Panc1 (cell line): ENCODE data around the gene SLC23A3. TPM values are rescaled to one million over a fixed set of nuclear protein-coding genes. Genes with fewer than 3 reads are reported as not detected.
"Not testable (repeated sequence)": the region's sequence is repeated elsewhere in the genome, so short reads cannot be mapped to it uniquely, and the experiment has no call there.

Experiments used
- ATAC-seq: fragments of 200-7000 bp; cut with Tn5 transposase; 2 replicates; pipeline ENCODE4 v1.9.1; 2020; ENCODE audit warnings: mild to moderate bottlenecking, moderate library complexity
- BruUV-seq: library from RNA; stranded (reverse); fragments of 400-500 nt; replicated peaks from 2 replicates; lab custom pipeline; 2021; lab: Mats Ljungman, UMichigan
- CTCF ChIA-PET: fragments of 300-600 bp; sonication (Branson Sonifier 250); formaldehyde crosslinking; loops from one replicate; lab custom pipeline; 2022; ENCODE audit warnings: antibody characterized with exemption; lab: Charles Lee
- POLR2A ChIA-PET: fragments of 300-600 bp; sonication (Branson Sonifier 250); formaldehyde crosslinking; loops from one replicate; lab custom pipeline; 2022; ENCODE audit warnings: antibody characterized with exemption; lab: Charles Lee
- DNase-seq: peaks from one replicate; pipeline ENCODE4 v3.0.0-alpha.2; 2010; ENCODE audit warnings: low read depth, low spot score
- H3K27ac ChIP-seq: 2 replicates; pipeline ENCODE4 v1.5.1; 2011; ENCODE audit warnings: mild to moderate bottlenecking, low read length, inconsistent platforms
- H3K27me3 ChIP-seq: fragments of 200-500 bp; sonication (Bioruptor generic); 2 replicates; pipeline ENCODE4 v1.6.0; 2014; ENCODE audit warnings: low read length, inconsistent platforms; ENCODE audit not compliant: control insufficient read depth, insufficient read depth
- H3K36me3 ChIP-seq: fragments of 200-500 bp; sonication (Bioruptor generic); 2 replicates; pipeline ENCODE4 v1.5.1; 2014; ENCODE audit warnings: inconsistent platforms, mild to moderate bottlenecking, low read length, moderate library complexity; ENCODE audit not compliant: control insufficient read depth, insufficient read depth
- H3K4me1 ChIP-seq: 2 replicates; pipeline ENCODE4 v1.5.1; 2011; ENCODE audit warnings: inconsistent platforms, mild to moderate bottlenecking, low read length, moderate library complexity; ENCODE audit not compliant: control insufficient read depth, insufficient read depth
- H3K4me3 ChIP-seq, 2 experiments: 2 replicates each; pipeline ENCODE4 v1.5.1; 2011 to 2012; ENCODE audit warnings: low read depth in 2 of 2, low read length in 2 of 2, mild to moderate bottlenecking in 2 of 2, inconsistent platforms in 1 of 2, moderate library complexity in 1 of 2
- H3K9me3 ChIP-seq: fragments of 200-500 bp; sonication (Bioruptor generic); 2 replicates; pipeline ENCODE4 v1.5.1; 2014; ENCODE audit warnings: low read depth, mild to moderate bottlenecking, inconsistent platforms, low read length, moderate library complexity; ENCODE audit not compliant: control insufficient read depth, insufficient read depth
- CTCF ChIP-seq: fragments of 450-650 bp; IDR thresholded peaks from 2 replicates; pipeline ENCODE4 v1.5.1; 2017; ENCODE audit warnings: mild to moderate bottlenecking
- POLR2AphosphoS5 ChIP-seq: IDR thresholded peaks from 2 replicates; pipeline ENCODE4 v1.6.1; 2012; ENCODE audit warnings: mild to moderate bottlenecking, low read depth, low read length, moderate library complexity
- SIN3A ChIP-seq: IDR thresholded peaks from 2 replicates; pipeline ENCODE4 v1.6.1; 2012; ENCODE audit warnings: low read depth, mild to moderate bottlenecking, low read length, moderate library complexity, borderline replicate concordance; ENCODE audit not compliant: insufficient read depth
- TCF7L2 ChIP-seq: IDR thresholded peaks from 2 replicates; pipeline ENCODE4 v1.6.1; 2011; ENCODE audit warnings: mild to moderate bottlenecking, low read depth, low read length, inconsistent platforms
- in situ Hi-C: cut with HindIII; loops from 2 replicates; pipeline ENCODE4 v1.10.0; 2016; ENCODE audit warnings: low sequenced_read_pairs, low pct_unique_long_range_greater_than_20kb
- intact Hi-C: fragments of 100-400 bp; cut with micrococcal nuclease; formaldehyde crosslinking; loops from one replicate; pipeline ENCODE4 v1.10.0; 2022; ENCODE audit not compliant: unreplicated experiment
- total RNA-seq: library from RNA; stranded (reverse); gene quantifications from one replicate; pipeline ENCODE4 v1.2.1, GENCODE V29; 2021; ENCODE audit not compliant: unreplicated experiment
- TF ChIP-seq, protein P1 (sequence below), 2 experiments: IDR thresholded peaks; 2 replicates each; pipeline ENCODE4 v1.6.1; 2011 to 2012; ENCODE audit warnings: low read depth in 2 of 2, control low read depth in 1 of 2, low read length in 1 of 2, mild to moderate bottlenecking in 1 of 2, moderate library complexity in 1 of 2; ENCODE audit not compliant: insufficient read depth in 1 of 2

Gene SLC23A3
- total RNA-seq, 1 experiment from 2014 or later, result 3.3 TPM

DNA sequence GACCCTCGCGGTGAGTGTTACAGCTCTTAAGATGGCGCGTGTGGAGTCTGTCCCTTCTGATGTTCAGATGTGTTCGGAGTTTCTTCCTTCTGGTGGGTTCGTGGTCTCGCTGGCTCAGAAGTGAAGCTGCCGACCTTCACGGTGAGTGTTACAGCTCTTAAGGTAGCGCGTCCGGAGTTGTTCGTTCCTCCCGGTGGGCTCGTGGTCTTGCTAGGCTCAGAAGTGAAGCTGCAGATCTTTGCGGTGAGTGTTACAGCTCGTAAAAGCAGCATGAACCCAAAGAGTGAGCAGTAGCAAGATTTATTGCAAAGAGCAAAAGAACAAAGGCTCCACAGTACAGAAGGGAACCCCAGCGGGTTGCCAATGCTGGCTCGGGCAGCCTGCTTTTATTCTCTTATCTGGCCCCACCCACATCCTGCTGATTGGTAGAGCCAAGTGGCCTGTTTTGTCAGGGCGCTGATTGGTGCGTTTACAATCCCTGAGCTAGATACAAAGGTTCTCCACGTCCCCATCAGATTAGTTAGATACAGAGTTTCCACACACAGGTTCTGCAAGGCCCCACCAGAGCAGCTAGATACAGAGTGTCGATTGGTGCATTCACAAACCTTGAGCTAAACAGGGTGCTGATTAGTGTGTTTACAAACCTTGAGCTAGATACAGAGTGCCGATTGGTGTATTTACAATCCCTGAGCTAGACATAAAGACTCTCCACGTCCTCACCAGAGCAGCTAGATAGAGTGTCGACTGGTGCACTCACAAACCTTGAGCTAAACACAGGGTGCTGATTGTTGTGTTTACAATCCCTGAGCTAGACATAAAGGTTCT, 30.9 kb upstream of the SLC23A3 start:
- POLR2A ChIA-PET, ATAC-seq, CTCF ChIA-PET, H3K9me3 ChIP-seq, H3K27me3 ChIP-seq, H3K36me3 ChIP-seq, DNase-seq, H3K27ac ChIP-seq, H3K4me1 ChIP-seq, intact Hi-C loops, BruUV-seq, in situ Hi-C loops, H3K4me3 ChIP-seq: not testable (repeated sequence)

GRCh38 chr2:219199470-219200211, 29.8 kb upstream of the SLC23A3 start:
- H3K27ac ChIP-seq, result no peak overlapping the region
- in situ Hi-C loops, result no loop called here
- H3K36me3 ChIP-seq, result no peaks in the 10 kb centered on the region
- no peaks in the 10 kb centered on the region for H3K4me1 ChIP-seq
- TF ChIP-seq, protein P1, sequence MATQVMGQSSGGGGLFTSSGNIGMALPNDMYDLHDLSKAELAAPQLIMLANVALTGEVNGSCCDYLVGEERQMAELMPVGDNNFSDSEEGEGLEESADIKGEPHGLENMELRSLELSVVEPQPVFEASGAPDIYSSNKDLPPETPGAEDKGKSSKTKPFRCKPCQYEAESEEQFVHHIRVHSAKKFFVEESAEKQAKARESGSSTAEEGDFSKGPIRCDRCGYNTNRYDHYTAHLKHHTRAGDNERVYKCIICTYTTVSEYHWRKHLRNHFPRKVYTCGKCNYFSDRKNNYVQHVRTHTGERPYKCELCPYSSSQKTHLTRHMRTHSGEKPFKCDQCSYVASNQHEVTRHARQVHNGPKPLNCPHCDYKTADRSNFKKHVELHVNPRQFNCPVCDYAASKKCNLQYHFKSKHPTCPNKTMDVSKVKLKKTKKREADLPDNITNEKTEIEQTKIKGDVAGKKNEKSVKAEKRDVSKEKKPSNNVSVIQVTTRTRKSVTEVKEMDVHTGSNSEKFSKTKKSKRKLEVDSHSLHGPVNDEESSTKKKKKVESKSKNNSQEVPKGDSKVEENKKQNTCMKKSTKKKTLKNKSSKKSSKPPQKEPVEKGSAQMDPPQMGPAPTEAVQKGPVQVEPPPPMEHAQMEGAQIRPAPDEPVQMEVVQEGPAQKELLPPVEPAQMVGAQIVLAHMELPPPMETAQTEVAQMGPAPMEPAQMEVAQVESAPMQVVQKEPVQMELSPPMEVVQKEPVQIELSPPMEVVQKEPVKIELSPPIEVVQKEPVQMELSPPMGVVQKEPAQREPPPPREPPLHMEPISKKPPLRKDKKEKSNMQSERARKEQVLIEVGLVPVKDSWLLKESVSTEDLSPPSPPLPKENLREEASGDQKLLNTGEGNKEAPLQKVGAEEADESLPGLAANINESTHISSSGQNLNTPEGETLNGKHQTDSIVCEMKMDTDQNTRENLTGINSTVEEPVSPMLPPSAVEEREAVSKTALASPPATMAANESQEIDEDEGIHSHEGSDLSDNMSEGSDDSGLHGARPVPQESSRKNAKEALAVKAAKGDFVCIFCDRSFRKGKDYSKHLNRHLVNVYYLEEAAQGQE (IDR thresholded peaks at IDR 0.05; ENCODE audit: insufficient read depth in 1 of 2, low read depth in 2 of 2, low read length in 1 of 2), result no peak
- TF ChIP-seq CTCF (no peak), SIN3A (no peak), TCF7L2 (no peak), POLR2AphosphoS5 (no peak)
- H3K9me3 ChIP-seq, result no peaks in the 10 kb centered on the region
- no peaks in the 10 kb centered on the region for H3K27me3 ChIP-seq
- DNase-seq (no peak), ATAC-seq (no peak)
- H3K4me3 ChIP-seq, result no peak overlapping the region
- intact Hi-C loops, result no loop called here
- CTCF ChIA-PET, result no interaction called here
- no TSS peak for BruUV-seq
- POLR2A ChIA-PET, result interaction anchor here (0.6 kb wide), 1 partner anchor 188 kb away, joined by 13 read pairs; the partner anchor contains the start of gene DNPEP
